GM06990 (cell line): Measurements from ENCODE around the gene CRB3.
"Not testable (repeated sequence)": the region's sequence is repeated elsewhere in the genome, so short reads cannot be mapped to it uniquely, and the experiment has no call there.

Experiments
- DNase-seq: peaks from one replicate; pipeline ENCODE4 v3.0.0-alpha.2; 2011; ENCODE audit not compliant: insufficient read length; ENCODE audit errors: extremely low read depth
- H3K27me3 ChIP-seq: replicated peaks from 2 replicates; pipeline ENCODE4 v1.6.0; 2011; ENCODE audit warnings: low read length; ENCODE audit not compliant: control insufficient read depth, insufficient read depth
- H3K36me3 ChIP-seq: 2 replicates; pipeline ENCODE4 v1.5.1; 2011; ENCODE audit warnings: low read length; ENCODE audit not compliant: control insufficient read depth, insufficient read depth
- H3K4me3 ChIP-seq: replicated peaks from 2 replicates; pipeline ENCODE4 v1.5.1; 2011; ENCODE audit warnings: low read depth, mild to moderate bottlenecking, control low read depth, low read length
- CTCF ChIP-seq: IDR thresholded peaks from 2 replicates; pipeline ENCODE4 v1.5.1; 2011; ENCODE audit warnings: low read length, control low read depth, mild to moderate bottlenecking, inconsistent platforms; ENCODE audit not compliant: insufficient read depth, poor library complexity, severe bottlenecking

CRB3 gene

GRCh38 chr19:6503407-6504201 lies 39.5 kb downstream of the CRB3 start:
- Histone ChIP-seq H3K36me3 (no peaks in the 10 kb centered on the region), H3K4me3 (no peak overlapping the region), H3K27me3 (no peaks in the 10 kb centered on the region; the same call in 1 of the 2 replicates)
- DNase-seq, result no peak
- TF ChIP-seq CTCF, result no peak

- H3K27me3 ChIP-seq, H3K4me3 ChIP-seq, H3K36me3 ChIP-seq, DNase-seq: not testable (repeated sequence)
Measured at GRCh38 chr19:6508028-6508771, 44.1 kb downstream of the CRB3 start.

- DNase-seq, result no peak
- no peaks in the 10 kb centered on the region for H3K27me3 ChIP-seq
- H3K36me3 ChIP-seq, result no peaks in the 10 kb centered on the region
- H3K4me3 ChIP-seq, result no peak overlapping the region
- no peak for TF ChIP-seq CTCF
Measured at GRCh38 chr19:6509118-6509971, 45.3 kb downstream of the CRB3 start.

GRCh38 chr19:6510618-6511017 lies 46.5 kb downstream of the CRB3 start:
- no peak for DNase-seq
- Histone ChIP-seq H3K4me3 (no peak overlapping the region), H3K36me3 (no peaks in the 10 kb centered on the region), H3K27me3 (no peaks in the 10 kb centered on the region)
- no peak for TF ChIP-seq CTCF

GRCh38 chr19:6514089-6514488 lies 50.0 kb downstream of the CRB3 start:
- H3K4me3 ChIP-seq, result no peak overlapping the region
- no peak for DNase-seq
- no peak for TF ChIP-seq CTCF
- no peaks in the 10 kb centered on the region for H3K36me3 ChIP-seq
- no peaks in the 10 kb centered on the region for H3K27me3 ChIP-seq
